HEK293 (cell line): ENCODE results near the gene CACNA1C.

Experiments used
- CTCF ChIA-PET: fragments of 350-600 bp; formaldehyde crosslinking; extraction: SDS; loops from one replicate; lab custom pipeline; 2021; ENCODE audit warnings: antibody characterized with exemption; lab: Yijun Ruan, JAX
- POLR2A ChIA-PET: fragments of 300-600 bp; formaldehyde crosslinking; extraction: SDS; loops from one replicate; lab custom pipeline; 2020; ENCODE audit warnings: antibody characterized with exemption, inconsistent platforms; lab: Yijun Ruan, JAX
- H3K27ac ChIP-seq: fragments of 200-500 bp; sonication (Bioruptor generic); 2 replicates; pipeline ENCODE4 v1.5.1; 2014; ENCODE audit warnings: low read depth, low read length, control low read depth, inconsistent platforms; ENCODE audit errors: extremely low read depth
- H3K36me3 ChIP-seq, 2 experiments: fragments of 200-500 bp in 1 of 2; sonication (Bioruptor generic) in 1 of 2; 1 replicate in 1 of 2; 2 replicates in 1 of 2; pipeline ENCODE4 v1.5.1; 2014 to 2017; ENCODE audit warnings: inconsistent platforms in 2 of 2, low read length in 2 of 2; ENCODE audit not compliant: control insufficient read depth in 2 of 2, insufficient read depth in 1 of 2
- H3K4me1 ChIP-seq: fragments of 200-500 bp; sonication (Bioruptor generic); 2 replicates; pipeline ENCODE4 v1.5.1; 2014; ENCODE audit warnings: mild to moderate bottlenecking, low read length, inconsistent platforms; ENCODE audit not compliant: control insufficient read depth, insufficient read depth
- H3K4me3 ChIP-seq: 2 replicates; pipeline ENCODE4 v1.5.1; 2011; ENCODE audit warnings: low read depth, mild to moderate bottlenecking, control low read depth, low read length, moderate library complexity
- H3K9me3 ChIP-seq: fragments of 200-500 bp; sonication (Bioruptor generic); 2 replicates; pipeline ENCODE4 v1.5.1; 2014; ENCODE audit warnings: low read depth, low read length, inconsistent platforms; ENCODE audit not compliant: control insufficient read depth, insufficient read depth
- GLI2 ChIP-seq: fragments of 450-650 bp; formaldehyde crosslinking; IDR thresholded peaks from 2 replicates; pipeline ENCODE4; 2017; ENCODE audit warnings: missing biosample characterization, missing genetic modification characterization, low read depth, borderline replicate concordance
- HOXA7 ChIP-seq: sonication (generic); formaldehyde crosslinking; IDR thresholded peaks from 2 replicates; pipeline ENCODE4 v1.8.1; 2022; ENCODE audit warnings: missing genetic modification reagents, borderline replicate concordance
- KLF10 ChIP-seq: fragments of 450-650 bp; IDR thresholded peaks from 2 replicates; pipeline ENCODE4 v1.5.1; 2018; ENCODE audit warnings: missing biosample characterization, mild to moderate bottlenecking, missing genetic modification characterization
- YY2 ChIP-seq: fragments of 450-650 bp; formaldehyde crosslinking; IDR thresholded peaks from 2 replicates; pipeline ENCODE4 v1.5.1; 2016; ENCODE audit warnings: missing biosample characterization, missing genetic modification characterization
- ZBTB44 ChIP-seq: fragments of 450-650 bp; IDR thresholded peaks from 2 replicates; pipeline ENCODE4 v1.5.1; 2018; ENCODE audit warnings: missing biosample characterization, mild to moderate bottlenecking, missing genetic modification characterization
- ZFHX2 ChIP-seq: fragments of 450-650 bp; formaldehyde crosslinking; conservative IDR thresholded peaks from 2 replicates; pipeline ENCODE4 v1.5.1; 2016; ENCODE audit warnings: missing biosample characterization, missing genetic modification characterization
- ZNF112 ChIP-seq: fragments of 450-650 bp; formaldehyde crosslinking; IDR thresholded peaks from 2 replicates; pipeline ENCODE4 v1.5.0; 2017; ENCODE audit warnings: missing biosample characterization, missing genetic modification characterization
- ZNF138 ChIP-seq: fragments of 450-650 bp; formaldehyde crosslinking; IDR thresholded peaks from 2 replicates; pipeline ENCODE4 v1.5.1; 2016; ENCODE audit warnings: missing biosample characterization, missing genetic modification characterization, borderline replicate concordance
- ZNF140 ChIP-seq: fragments of 450-650 bp; formaldehyde crosslinking; IDR thresholded peaks from 2 replicates; pipeline ENCODE4 v1.5.1; 2016; ENCODE audit warnings: missing biosample characterization, missing genetic modification characterization
- ZNF157 ChIP-seq: fragments of 450-650 bp; formaldehyde crosslinking; IDR thresholded peaks from 2 replicates; pipeline ENCODE4 v1.5.1; 2016; ENCODE audit warnings: missing biosample characterization, missing genetic modification characterization
- ZNF341 ChIP-seq: fragments of 450-650 bp; formaldehyde crosslinking; IDR thresholded peaks from 2 replicates; pipeline ENCODE4; 2016; ENCODE audit warnings: low read depth, missing biosample characterization, missing genetic modification characterization
- ZNF433 ChIP-seq: fragments of 450-650 bp; formaldehyde crosslinking; IDR thresholded peaks from 2 replicates; pipeline ENCODE4 v1.5.1; 2016; ENCODE audit warnings: missing biosample characterization, missing genetic modification characterization, low read depth
- ZNF621 ChIP-seq: fragments of 450-650 bp; formaldehyde crosslinking; IDR thresholded peaks from 2 replicates; pipeline ENCODE4 v1.5.1; 2017; ENCODE audit warnings: missing biosample characterization, missing genetic modification characterization
- ZNF670 ChIP-seq: fragments of 450-650 bp; formaldehyde crosslinking; IDR thresholded peaks from 2 replicates; pipeline ENCODE4 v1.5.1; 2016; ENCODE audit warnings: missing biosample characterization, missing genetic modification characterization, low read depth
- ZNF701 ChIP-seq: fragments of 450-650 bp; formaldehyde crosslinking; IDR thresholded peaks from 2 replicates; pipeline ENCODE4 v1.5.1; 2016; ENCODE audit warnings: missing biosample characterization, missing genetic modification characterization
- ZNF777 ChIP-seq: fragments of 450-650 bp; formaldehyde crosslinking; IDR thresholded peaks from 2 replicates; pipeline ENCODE4 v1.5.1; 2017; ENCODE audit warnings: missing biosample characterization, missing genetic modification characterization, borderline replicate concordance
- TF ChIP-seq, protein P1 (sequence below): fragments of 450-650 bp; formaldehyde crosslinking; IDR thresholded peaks from 2 replicates; pipeline ENCODE4 v1.5.1; 2016; ENCODE audit warnings: missing biosample characterization, missing genetic modification characterization
- TF ChIP-seq, protein P2 (sequence below): fragments of 450-650 bp; formaldehyde crosslinking; IDR thresholded peaks from 2 replicates; pipeline ENCODE4 v1.5.0; 2017; ENCODE audit warnings: missing biosample characterization, missing genetic modification characterization, borderline replicate concordance
- TF ChIP-seq, protein P3 (sequence below): fragments of 450-650 bp; formaldehyde crosslinking; IDR thresholded peaks from 2 replicates; pipeline ENCODE4 v1.5.1; 2016; ENCODE audit warnings: missing biosample characterization, missing genetic modification characterization
- TF ChIP-seq, protein P4 (sequence below): fragments of 450-650 bp; formaldehyde crosslinking; IDR thresholded peaks from 2 replicates; pipeline ENCODE4 v1.5.1; 2016; ENCODE audit warnings: missing biosample characterization, missing genetic modification characterization

CACNA1C gene

DNA sequence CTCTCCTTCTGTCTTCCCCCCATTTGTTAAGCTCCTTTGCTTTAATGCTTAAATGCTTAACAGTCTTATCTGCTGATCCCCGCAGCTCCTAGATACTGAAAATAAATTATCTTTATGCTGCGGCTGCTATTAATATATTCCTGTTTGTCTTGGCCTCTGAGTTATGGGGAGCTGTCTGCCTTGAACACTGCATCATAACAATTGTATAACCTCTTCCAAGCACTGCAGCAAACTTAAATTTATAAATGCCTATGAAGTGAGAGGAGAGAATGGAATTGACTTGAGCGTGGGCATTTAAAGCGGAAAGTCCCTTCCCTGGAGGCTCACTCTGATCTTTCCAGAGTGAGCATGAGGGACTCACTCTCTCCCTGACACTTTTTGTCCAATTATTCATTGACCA is 25.4 kb upstream of the CACNA1C start:
- TF ChIP-seq ZNF777 (tag by site-specific recombination) (no peak), ZFHX2 (tag by site-specific recombination) (no peak), ZNF138 (tag by site-specific recombination) (no peak), ZNF670 (no peak), YY2 (tag by site-specific recombination) (no peak), GLI2 (tag by site-specific recombination) (no peak), ZNF112 (tag by site-specific recombination) (no peak), ZNF621 (tag by site-specific recombination) (no peak), HOXA7 (CRISPR knock-in tag) (no peak), ZBTB44 (tag by site-specific recombination) (no peak), KLF10 (tag by site-specific recombination) (no peak), ZNF701 (tag by site-specific recombination) (no peak), ZNF157 (tag by site-specific recombination) (no peak), ZNF140 (tag by site-specific recombination) (no peak), ZNF433 (tag by site-specific recombination) (no peak), ZNF341 (no peak)
- TF ChIP-seq, protein P1, sequence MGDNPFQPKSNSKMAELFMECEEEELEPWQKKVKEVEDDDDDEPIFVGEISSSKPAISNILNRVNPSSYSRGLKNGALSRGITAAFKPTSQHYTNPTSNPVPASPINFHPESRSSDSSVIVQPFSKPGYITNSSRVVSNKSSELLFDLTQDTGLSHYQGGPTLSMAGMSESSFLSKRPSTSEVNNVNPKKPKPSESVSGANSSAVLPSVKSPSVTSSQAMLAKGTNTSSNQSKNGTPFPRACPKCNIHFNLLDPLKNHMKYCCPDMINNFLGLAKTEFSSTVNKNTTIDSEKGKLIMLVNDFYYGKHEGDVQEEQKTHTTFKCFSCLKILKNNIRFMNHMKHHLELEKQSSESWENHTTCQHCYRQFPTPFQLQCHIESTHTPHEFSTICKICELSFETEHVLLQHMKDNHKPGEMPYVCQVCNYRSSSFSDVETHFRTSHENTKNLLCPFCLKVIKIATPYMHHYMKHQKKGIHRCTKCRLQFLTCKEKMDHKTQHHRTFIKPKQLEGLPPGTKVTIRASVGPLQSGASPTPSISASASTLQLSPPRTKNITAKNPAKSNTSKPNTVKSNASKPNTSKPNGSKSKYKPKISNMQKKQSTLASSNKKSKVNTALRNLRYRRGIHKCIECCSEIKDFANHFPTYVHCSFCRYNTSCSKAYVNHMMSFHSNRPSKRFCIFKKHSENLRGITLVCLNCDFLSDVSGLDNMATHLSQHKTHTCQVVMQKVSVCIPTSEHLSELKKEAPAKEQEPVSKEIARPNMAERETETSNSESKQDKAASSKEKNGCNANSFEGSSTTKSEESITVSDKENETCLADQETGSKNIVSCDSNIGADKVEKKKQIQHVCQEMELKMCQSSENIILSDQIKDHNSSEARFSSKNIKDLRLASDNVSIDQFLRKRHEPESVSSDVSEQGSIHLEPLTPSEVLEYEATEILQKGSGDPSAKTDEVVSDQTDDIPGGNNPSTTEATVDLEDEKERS (tag by site-specific recombination) = no peak
- TF ChIP-seq, protein P2, sequence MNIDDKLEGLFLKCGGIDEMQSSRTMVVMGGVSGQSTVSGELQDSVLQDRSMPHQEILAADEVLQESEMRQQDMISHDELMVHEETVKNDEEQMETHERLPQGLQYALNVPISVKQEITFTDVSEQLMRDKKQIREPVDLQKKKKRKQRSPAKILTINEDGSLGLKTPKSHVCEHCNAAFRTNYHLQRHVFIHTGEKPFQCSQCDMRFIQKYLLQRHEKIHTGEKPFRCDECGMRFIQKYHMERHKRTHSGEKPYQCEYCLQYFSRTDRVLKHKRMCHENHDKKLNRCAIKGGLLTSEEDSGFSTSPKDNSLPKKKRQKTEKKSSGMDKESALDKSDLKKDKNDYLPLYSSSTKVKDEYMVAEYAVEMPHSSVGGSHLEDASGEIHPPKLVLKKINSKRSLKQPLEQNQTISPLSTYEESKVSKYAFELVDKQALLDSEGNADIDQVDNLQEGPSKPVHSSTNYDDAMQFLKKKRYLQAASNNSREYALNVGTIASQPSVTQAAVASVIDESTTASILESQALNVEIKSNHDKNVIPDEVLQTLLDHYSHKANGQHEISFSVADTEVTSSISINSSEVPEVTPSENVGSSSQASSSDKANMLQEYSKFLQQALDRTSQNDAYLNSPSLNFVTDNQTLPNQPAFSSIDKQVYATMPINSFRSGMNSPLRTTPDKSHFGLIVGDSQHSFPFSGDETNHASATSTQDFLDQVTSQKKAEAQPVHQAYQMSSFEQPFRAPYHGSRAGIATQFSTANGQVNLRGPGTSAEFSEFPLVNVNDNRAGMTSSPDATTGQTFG (tag by site-specific recombination) = no peak
- TF ChIP-seq, protein P3, sequence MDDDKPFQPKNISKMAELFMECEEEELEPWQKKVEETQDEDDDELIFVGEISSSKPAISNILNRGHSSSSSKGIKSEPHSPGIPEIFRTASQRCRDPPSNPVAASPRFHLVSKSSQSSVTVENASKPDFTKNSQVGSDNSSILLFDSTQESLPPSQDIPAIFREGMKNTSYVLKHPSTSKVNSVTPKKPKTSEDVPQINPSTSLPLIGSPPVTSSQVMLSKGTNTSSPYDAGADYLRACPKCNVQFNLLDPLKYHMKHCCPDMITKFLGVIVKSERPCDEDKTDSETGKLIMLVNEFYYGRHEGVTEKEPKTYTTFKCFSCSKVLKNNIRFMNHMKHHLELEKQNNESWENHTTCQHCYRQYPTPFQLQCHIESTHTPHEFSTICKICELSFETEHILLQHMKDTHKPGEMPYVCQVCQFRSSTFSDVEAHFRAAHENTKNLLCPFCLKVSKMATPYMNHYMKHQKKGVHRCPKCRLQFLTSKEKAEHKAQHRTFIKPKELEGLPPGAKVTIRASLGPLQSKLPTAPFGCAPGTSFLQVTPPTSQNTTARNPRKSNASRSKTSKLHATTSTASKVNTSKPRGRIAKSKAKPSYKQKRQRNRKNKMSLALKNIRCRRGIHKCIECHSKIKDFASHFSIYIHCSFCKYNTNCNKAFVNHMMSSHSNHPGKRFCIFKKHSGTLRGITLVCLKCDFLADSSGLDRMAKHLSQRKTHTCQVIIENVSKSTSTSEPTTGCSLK (tag by site-specific recombination) = no peak
- TF ChIP-seq, protein P4, sequence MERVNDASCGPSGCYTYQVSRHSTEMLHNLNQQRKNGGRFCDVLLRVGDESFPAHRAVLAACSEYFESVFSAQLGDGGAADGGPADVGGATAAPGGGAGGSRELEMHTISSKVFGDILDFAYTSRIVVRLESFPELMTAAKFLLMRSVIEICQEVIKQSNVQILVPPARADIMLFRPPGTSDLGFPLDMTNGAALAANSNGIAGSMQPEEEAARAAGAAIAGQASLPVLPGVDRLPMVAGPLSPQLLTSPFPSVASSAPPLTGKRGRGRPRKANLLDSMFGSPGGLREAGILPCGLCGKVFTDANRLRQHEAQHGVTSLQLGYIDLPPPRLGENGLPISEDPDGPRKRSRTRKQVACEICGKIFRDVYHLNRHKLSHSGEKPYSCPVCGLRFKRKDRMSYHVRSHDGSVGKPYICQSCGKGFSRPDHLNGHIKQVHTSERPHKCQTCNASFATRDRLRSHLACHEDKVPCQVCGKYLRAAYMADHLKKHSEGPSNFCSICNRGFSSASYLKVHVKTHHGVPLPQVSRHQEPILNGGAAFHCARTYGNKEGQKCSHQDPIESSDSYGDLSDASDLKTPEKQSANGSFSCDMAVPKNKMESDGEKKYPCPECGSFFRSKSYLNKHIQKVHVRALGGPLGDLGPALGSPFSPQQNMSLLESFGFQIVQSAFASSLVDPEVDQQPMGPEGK (tag by site-specific recombination) = no peak
- H3K4me1 ChIP-seq = no peaks in the 10 kb centered on the region
- no peak overlapping the region for H3K27ac ChIP-seq
- H3K4me3 ChIP-seq = no peak overlapping the region
- H3K36me3 ChIP-seq = no peaks in the 10 kb centered on the region
- no peaks in the 10 kb centered on the region for H3K9me3 ChIP-seq
- CTCF ChIA-PET = interaction anchor here (0.6 to 1.7 kb wide), 4 partner anchors 10 to 856 kb away, joined by 3 to 7 read pairs (median 5); no protein-coding TSS in a partner anchor
- POLR2A ChIA-PET = no interaction called here
